GM19193 (cell line): ENCODE measurements around the gene C1orf232.

Experiments
- POLR2A ChIP-seq: IDR thresholded peaks from 4 replicates; pipeline ENCODE4 v1.6.1; 2011; ENCODE audit not compliant: insufficient read depth, insufficient read length; ENCODE audit errors: extremely low read depth

Gene C1orf232

DNA sequence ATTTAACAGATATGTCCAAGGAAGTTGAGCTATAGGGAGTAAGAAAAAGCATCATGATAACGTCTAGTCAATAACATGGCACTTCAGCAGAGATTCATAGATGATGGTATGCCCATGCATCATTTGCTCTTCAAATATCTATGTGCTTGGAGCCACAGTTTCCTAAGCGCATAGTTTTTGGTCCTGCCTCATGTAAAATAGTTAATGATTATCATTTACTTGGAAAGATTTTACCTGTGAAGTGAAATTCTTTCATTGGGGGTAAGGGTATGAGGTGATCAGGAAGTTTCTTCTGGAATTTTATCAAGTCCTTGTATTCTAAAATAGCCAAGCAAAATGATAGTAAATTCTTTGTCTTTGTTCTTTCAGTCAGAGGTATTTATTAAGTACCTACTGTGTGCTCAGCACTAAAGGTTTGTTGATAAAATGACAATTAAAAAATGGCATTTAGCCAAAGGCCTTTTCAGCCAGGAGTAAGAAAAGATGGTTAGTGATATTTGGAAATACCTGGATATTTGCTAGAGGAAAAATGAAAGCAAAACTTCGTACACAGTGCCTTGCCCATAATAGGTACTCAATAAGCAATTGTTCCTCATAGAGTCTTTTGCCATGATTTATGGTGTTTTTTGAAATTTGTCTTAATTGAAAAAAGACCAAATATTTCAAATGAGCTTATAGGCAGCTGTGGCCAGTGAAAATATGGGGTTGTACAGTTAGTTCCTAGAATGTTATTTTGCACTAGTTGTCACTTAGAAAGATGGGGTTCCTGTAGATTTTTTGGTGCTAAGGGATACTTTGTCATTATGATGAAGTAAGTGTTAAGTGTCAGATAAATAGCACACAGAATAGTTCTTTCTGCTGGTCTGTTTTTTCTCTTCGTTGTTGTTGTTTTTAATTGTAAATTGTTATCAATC is 44.1 kb downstream of the C1orf232 start:
- no peak for TF ChIP-seq POLR2A

DNA sequence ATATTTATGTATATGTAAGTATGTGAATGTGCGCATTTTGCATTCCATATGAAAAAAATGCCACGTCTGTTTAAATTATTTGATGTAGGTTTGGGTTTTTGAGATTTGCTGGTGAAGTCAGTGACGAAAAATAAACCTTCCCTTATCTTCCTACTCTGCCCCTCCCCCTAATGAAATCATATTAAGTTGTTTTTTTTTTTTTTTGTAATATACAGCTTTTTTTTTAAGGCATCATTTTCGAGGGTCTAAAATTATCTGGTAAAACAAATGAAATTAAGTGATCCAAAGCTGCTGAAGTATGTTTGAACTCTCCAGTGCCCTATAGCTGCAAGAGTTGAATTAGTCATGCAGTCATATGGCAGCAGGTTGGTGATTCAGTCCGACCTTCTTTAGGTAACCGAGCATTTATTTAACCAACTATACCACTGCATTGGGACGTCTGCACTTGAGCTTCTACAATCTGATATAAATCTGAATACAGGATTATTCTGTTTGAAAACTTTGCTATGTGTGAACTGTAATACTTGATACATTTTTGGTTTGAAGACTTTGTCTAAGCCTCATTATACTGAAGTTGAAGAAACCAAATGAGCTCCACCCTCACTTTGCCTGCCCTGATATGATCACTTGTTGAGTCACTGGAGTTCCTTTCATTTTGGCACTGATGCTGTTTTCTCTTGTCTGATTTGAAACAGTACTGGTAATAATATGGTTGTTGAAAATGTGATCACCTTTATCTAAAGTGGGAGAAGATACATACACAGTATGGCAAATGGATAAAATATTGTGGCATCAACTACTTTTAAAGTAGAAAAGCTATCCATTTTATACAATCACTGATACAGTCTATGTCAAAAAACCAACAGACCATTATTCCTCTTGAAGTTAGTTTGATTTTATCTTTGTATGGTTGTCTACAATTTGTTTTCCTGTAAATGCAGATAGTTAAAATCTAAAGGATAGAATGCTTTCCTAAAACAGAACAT is 45.5 kb downstream of the C1orf232 start:
- no peak for TF ChIP-seq POLR2A

DNA sequence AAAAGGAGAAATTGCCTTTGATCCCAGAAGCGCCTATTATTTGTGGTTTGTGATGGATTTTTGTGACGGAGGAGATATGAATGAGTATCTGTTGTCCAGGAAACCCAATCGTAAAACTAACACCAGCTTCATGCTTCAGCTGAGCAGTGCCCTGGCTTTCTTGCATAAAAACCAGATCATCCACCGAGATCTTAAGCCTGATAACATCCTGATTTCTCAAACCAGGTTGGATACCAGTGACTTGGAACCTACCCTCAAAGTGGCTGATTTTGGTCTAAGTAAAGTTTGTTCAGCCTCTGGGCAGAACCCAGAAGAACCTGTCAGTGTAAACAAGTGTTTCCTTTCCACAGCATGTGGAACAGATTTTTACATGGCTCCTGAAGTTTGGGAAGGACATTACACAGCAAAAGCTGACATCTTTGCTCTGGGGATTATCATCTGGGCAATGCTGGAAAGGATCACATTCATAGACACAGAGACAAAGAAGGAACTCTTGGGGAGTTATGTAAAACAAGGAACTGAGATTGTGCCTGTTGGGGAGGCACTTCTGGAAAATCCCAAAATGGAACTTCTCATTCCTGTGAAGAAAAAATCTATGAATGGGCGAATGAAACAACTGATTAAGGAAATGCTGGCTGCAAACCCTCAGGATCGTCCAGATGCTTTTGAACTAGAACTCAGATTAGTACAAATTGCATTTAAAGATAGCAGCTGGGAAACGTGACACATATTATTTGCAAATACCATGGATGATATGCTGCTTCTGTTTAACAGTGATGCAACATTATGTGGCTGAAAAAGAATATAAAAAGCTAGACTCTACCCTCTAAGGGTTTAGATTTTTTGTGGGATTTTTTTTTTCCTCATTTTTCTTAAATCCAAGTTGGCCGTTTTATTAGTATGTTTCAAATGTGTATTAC is 46.6 kb downstream of the C1orf232 start:
- TF ChIP-seq POLR2A: no peak

GRCh38 chr1:26119892-26120608 is 48.7 kb downstream of the C1orf232 start:
- TF ChIP-seq POLR2A: no peak

GRCh38 chr1:26114165-26114927 is 54.4 kb downstream of the C1orf232 start:
- no peak for TF ChIP-seq POLR2A
